Endodermal cell (in vitro differentiated cells): Measurements from ENCODE around the gene FGFR2. TPM values are rescaled to one million over a fixed set of nuclear protein-coding genes. Genes with fewer than 3 reads are reported as not detected.

Experiments
- DNase-seq: peaks from one replicate; pipeline ENCODE4 v3.0.0-alpha.2; 2017
- H3K27ac ChIP-seq: 2 replicates; pipeline ENCODE4 v1.5.1; 2013; ENCODE audit warnings: mild to moderate bottlenecking, low read depth, low read length, moderate library complexity
- H3K27me3 ChIP-seq: 2 replicates; pipeline ENCODE4 v1.6.1; 2013; ENCODE audit warnings: mild to moderate bottlenecking, low read length, moderate library complexity; ENCODE audit not compliant: insufficient read depth, control insufficient read depth, poor library complexity, severe bottlenecking
- H3K36me3 ChIP-seq: 2 replicates; pipeline ENCODE4 v1.7.0; 2013; ENCODE audit warnings: mild to moderate bottlenecking, low read length, moderate library complexity; ENCODE audit not compliant: control insufficient read depth, insufficient read depth
- H3K4me1 ChIP-seq: one replicate; pipeline ENCODE4 v1.7.0; 2013; ENCODE audit warnings: low read length; ENCODE audit not compliant: control insufficient read depth, insufficient read depth
- H3K4me3 ChIP-seq: 2 replicates; pipeline ENCODE4 v1.5.1; 2013; ENCODE audit warnings: mild to moderate bottlenecking, low read length, moderate library complexity
- H3K9ac ChIP-seq: 2 replicates; pipeline ENCODE4 v1.6.1; 2013; ENCODE audit warnings: mild to moderate bottlenecking, low read length, moderate library complexity; ENCODE audit not compliant: poor library complexity, severe bottlenecking; ENCODE audit errors: extremely low read depth
- H3K9me3 ChIP-seq: 2 replicates; pipeline ENCODE4 v1.6.1; 2013; ENCODE audit warnings: mild to moderate bottlenecking, low read length, moderate library complexity; ENCODE audit not compliant: control insufficient read depth
- H3K27ac Mint-ChIP-seq: 2 replicates; pipeline ENCODE4 v1.8.0; 2020; ENCODE audit warnings: mixed read lengths
- H3K27me3 Mint-ChIP-seq: 2 replicates; pipeline ENCODE4 v1.8.0; 2021; ENCODE audit warnings: mild to moderate bottlenecking, mixed read lengths; ENCODE audit not compliant: insufficient read depth
- H3K36me3 Mint-ChIP-seq: 2 replicates; pipeline ENCODE4 v1.8.0; 2020; ENCODE audit warnings: low read depth, mixed read lengths
- H3K4me1 Mint-ChIP-seq: 2 replicates; pipeline ENCODE4 v1.8.0; 2020; ENCODE audit warnings: mixed read lengths
- H3K4me3 Mint-ChIP-seq: 2 replicates; pipeline ENCODE4 v1.8.0; 2020; ENCODE audit warnings: mild to moderate bottlenecking, moderate library complexity, mixed read lengths
- H3K9me3 Mint-ChIP-seq: 2 replicates; pipeline ENCODE4 v1.8.0; 2020; ENCODE audit warnings: mild to moderate bottlenecking, mixed read lengths
- CTCF ChIP-seq: fragments of 200-600 bp; sonication (generic); conservative IDR thresholded peaks from 2 replicates; pipeline ENCODE4 v1.5.0; 2021; ENCODE audit warnings: antibody characterized with exemption, mild to moderate bottlenecking
- WGBS, 2 experiments: methylation state at CpG; one replicate each; pipeline versions ENCODE4 v1.1.5 to v1.1.7; 2013; ENCODE audit warnings: missing lambda C conversion rate in 2 of 2, mixed read lengths in 1 of 2; ENCODE audit not compliant: insufficient coverage in 1 of 2, insufficient read length in 1 of 2; 5-methylcytosine and 5-hydroxymethylcytosine counted together
- total RNA-seq, 2 donors: library from RNA; stranded (reverse); fragmentation: NEBNext Ultra II Directional in 1 of 2; extraction: Animal tissue kit (Norgen Biotek cat#: 25700) in 1 of 2; gene quantifications; 2 replicates in 1 of 2; 3 replicates in 1 of 2; pipeline ENCODE4 v1.2.1, GENCODE V29; 2021

Gene FGFR2
- total RNA-seq, 2 donors from 2014 or later: 56.5 to 77.0 TPM

GRCh38 chr10:121605708-121606107 is 7.5 kb upstream of the FGFR2 start:
- Mint-ChIP-seq H3K9me3 (no peaks in the 10 kb centered on the region), H3K4me3 (no peak overlapping the region), H3K27ac (no peak overlapping the region), H3K36me3 (no peaks in the 10 kb centered on the region), H3K4me1 (peaks cover 35% of the 10 kb centered on the region), H3K27me3 (peaks cover 10% of the 10 kb centered on the region)
- Histone ChIP-seq H3K9ac (no peak overlapping the region), H3K9me3 (no peaks in the 10 kb centered on the region), H3K4me1 (peaks cover 14% of the 10 kb centered on the region), H3K36me3 (no peaks in the 10 kb centered on the region), H3K27me3 (peaks cover 4% of the 10 kb centered on the region), H3K4me3 (no peak overlapping the region), H3K27ac (no peak overlapping the region)
- TF ChIP-seq CTCF: no peak
- no peak for DNase-seq

- H3K36me3 ChIP-seq: no peaks in the 10 kb centered on the region
- no peak for TF ChIP-seq CTCF
- H3K9ac ChIP-seq: no peak overlapping the region
- peaks cover 11% of the 10 kb centered on the region for H3K4me1 ChIP-seq
- no peaks in the 10 kb centered on the region for H3K36me3 Mint-ChIP-seq
- no peak overlapping the region for H3K27ac ChIP-seq
- no peak overlapping the region for H3K4me3 ChIP-seq
- H3K27ac Mint-ChIP-seq: peak overlapping the region; percentile 0
- 80 to 83% methylated on average over 11 of the region's 11 CpGs for WGBS, 2 experiments
- H3K27me3 Mint-ChIP-seq: no peaks in the 10 kb centered on the region
- H3K27me3 ChIP-seq: no peaks in the 10 kb centered on the region
- no peaks in the 10 kb centered on the region for H3K9me3 Mint-ChIP-seq
- H3K4me3 Mint-ChIP-seq: peak overlapping the region; percentile 6
- peaks cover 39% of the 10 kb centered on the region for H3K4me1 Mint-ChIP-seq
- H3K9me3 ChIP-seq: no peaks in the 10 kb centered on the region
- peak; percentile 63 for DNase-seq
These were observed 3.2 kb upstream of the FGFR2 start for GRCh38 chr10:121601458-121601857.

GRCh38 chr10:121600611-121601010 is 2.4 kb upstream of the FGFR2 start:
- DNase-seq: peak; percentile 85
- peaks cover 7% of the 10 kb centered on the region for H3K4me1 ChIP-seq
- Mint-ChIP-seq H3K9me3 (no peaks in the 10 kb centered on the region), H3K4me3 (peak overlapping the region; percentile 6), H3K27me3 (no peaks in the 10 kb centered on the region), H3K36me3 (no peaks in the 10 kb centered on the region), H3K27ac (peak overlapping the region; percentile 45), H3K4me1 (peaks cover 35% of the 10 kb centered on the region)
- no peak overlapping the region for H3K9ac ChIP-seq
- H3K9me3 ChIP-seq: no peaks in the 10 kb centered on the region
- H3K4me3 ChIP-seq: peak overlapping the region; percentile 53
- H3K36me3 ChIP-seq: no peaks in the 10 kb centered on the region
- peak overlapping the region; percentile 54 for H3K27ac ChIP-seq
- WGBS, 2 experiments: 3 to 10% methylated on average over 2 to 9 of the region's 9 CpGs
- H3K27me3 ChIP-seq: no peaks in the 10 kb centered on the region
- TF ChIP-seq CTCF: no peak
